Stomach (tissue), 9 donors: ENCODE data around the gene SURF1. TPM values are rescaled to one million over a fixed set of nuclear protein-coding genes. Genes with fewer than 3 reads are reported as not detected.
"Not testable (repeated sequence)": the region's sequence is repeated elsewhere in the genome, so short reads cannot be mapped to it uniquely, and the experiment has no call there.

Source experiments
- DNase-seq, 2 donors: peaks; one replicate each; pipeline versions ENCODE4 v3.0.0 to v3.0.0-alpha.2; 2013 to 2019
- H3K27ac ChIP-seq, 5 donors: fragments of 200-600 bp in 4 of 5; sonication (generic) in 4 of 5; one replicate each; pipeline ENCODE4 v1.5.1; 2013 to 2019; ENCODE audit warnings: mild to moderate bottlenecking in 1 of 5, moderate library complexity in 1 of 5
- H3K27me3 ChIP-seq, 3 donors: fragments of 200-600 bp; sonication (generic); one replicate each; pipeline ENCODE4 v1.5.1; 2017 to 2019; ENCODE audit warnings: mixed run types in 1 of 3
- H3K36me3 ChIP-seq, 4 donors: fragments of 200-600 bp; sonication (generic); 1 replicate in 3 of 4; 2 replicates in 1 of 4; pipeline ENCODE4 v1.5.1; 2016 to 2019
- H3K4me1 ChIP-seq, 4 donors: fragments of 200-600 bp; sonication (generic); one replicate each; pipeline ENCODE4 v1.5.1; 2016 to 2019
- H3K4me3 ChIP-seq, 4 donors: fragments of 200-600 bp; sonication (generic) in 3 of 4; one replicate each; pipeline ENCODE4 v1.5.1; 2016 to 2019; ENCODE audit warnings: mild to moderate bottlenecking in 1 of 4
- H3K9me3 ChIP-seq, 4 donors: fragments of 200-600 bp; sonication (generic); one replicate each; pipeline ENCODE4 v1.5.1; 2016 to 2019
- EP300 ChIP-seq: sonication (generic); formaldehyde crosslinking; IDR thresholded peaks from one replicate; pipeline ENCODE4 v1.6.1; 2017; ENCODE audit warnings: antibody characterized with exemption
- POLR2A ChIP-seq, 4 donors: fragments of 450-650 bp; IDR thresholded peaks; one replicate each; pipeline ENCODE4 v1.6.1; 2016; ENCODE audit warnings: antibody characterized with exemption in 4 of 4, control low read depth in 2 of 4, mild to moderate bottlenecking in 1 of 4, moderate library complexity in 1 of 4
- POLR2AphosphoS5 ChIP-seq, 3 donors: sonication (generic); formaldehyde crosslinking; IDR thresholded peaks; one replicate each; pipeline ENCODE4 v1.6.1; 2016; ENCODE audit warnings: antibody characterized with exemption in 3 of 3
- WGBS, 5 donors: extraction: QIAGEN DNeasy Blood & Tissue Kit in 3 of 5; methylation state at CpG; one replicate each; pipeline versions ENCODE4 v1.1.5 to v1.1.7; 2013 to 2018; 5-methylcytosine and 5-hydroxymethylcytosine counted together
- intact Hi-C: fragments of 100-400 bp; cut with DNase I; formaldehyde crosslinking; loops from one replicate; pipeline ENCODE4 v1.15.1; 2023; ENCODE audit warnings: low total_unique reads
- polyA plus RNA-seq, 3 donors: library from polyadenylated mRNA; stranded (reverse); fragments of 200-250 nt; gene quantifications; one replicate each; pipeline ENCODE4 v1.2.3, GENCODE V29; 2013
- total RNA-seq, 5 donors: library from RNA; depleted of rRNA; stranded (reverse); fragments of >200 nt; gene quantifications; one replicate each; pipeline versions ENCODE4 v1.1.0 to v1.2.3, GENCODE V29; 2014 to 2016
- TF ChIP-seq, protein P1 (sequence below), 7 experiments: fragments of 450-650 bp in 4 of 7; fragments of 200-600 bp in 3 of 7; sonication (generic) in 3 of 7; IDR thresholded peaks; one replicate each; pipeline ENCODE4 v1.5.1; 2016 to 2019; ENCODE audit warnings: antibody characterized with exemption in 7 of 7, control low read depth in 2 of 7, mild to moderate bottlenecking in 1 of 7
- donor health status: healthy with polysubstance abuse.
- donor health status: Bipolar disorder and iron deficiency.
- donor health status: healthy.

The SURF1 gene
- total and polyA plus RNA-seq, 8 donors: 1.7 to 118 (median 45.3) TPM

DNA sequence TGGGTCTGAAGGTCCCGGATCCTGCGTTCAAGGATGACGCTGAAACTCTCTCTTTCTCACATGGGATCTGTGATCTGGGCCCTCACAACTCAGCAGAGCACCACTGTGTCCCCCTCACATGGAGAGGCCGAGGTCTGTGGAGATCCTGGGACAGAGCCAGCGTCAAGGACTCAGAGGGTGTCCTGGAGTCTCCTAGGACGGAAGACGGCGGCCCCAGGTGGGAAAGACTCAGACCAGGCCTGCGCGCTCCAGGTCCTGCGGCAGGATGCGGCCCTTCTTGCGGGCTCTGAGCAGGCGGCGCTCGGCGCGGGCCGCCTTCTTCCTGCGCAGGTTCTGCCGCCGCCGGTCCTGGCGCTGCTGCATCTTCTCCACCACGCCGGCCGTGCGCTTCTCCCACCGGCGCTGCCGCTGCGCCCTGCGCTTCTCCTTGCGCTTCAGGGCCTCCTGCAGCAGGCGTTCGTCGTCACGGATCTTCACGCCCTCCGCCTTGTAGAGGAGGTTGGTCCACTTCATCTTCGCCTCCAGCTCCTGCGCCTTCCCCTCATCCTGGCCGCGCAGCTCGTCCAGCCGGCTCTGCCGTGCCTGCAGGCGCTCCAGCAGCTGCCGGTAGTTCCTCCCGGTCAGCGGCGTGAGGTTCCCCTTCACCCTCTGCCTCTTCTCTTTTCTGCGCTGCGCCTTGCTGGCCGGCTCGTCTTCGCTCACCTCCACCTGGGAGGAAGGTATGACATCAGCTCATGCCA is 24.5 kb downstream of the SURF1 start:
- 94 to 98% (median 96%) methylated on average over 37 to 57 of the region's 57 CpGs for WGBS, 5 donors
- Histone ChIP-seq H3K27ac (no peak overlapping the region), H3K27me3 (no peaks in the 10 kb centered on the region), H3K36me3 (peaks cover 41 to 52% (median 48%) of the 10 kb centered on the region in 4 donors), H3K4me3 (no peak overlapping the region), H3K4me1 (peaks cover 21 to 33% (median 27%) of the 10 kb centered on the region in 4 donors), H3K9me3 (no peaks in the 10 kb centered on the region)
- no peak for DNase-seq
- TF ChIP-seq POLR2A (IDR thresholded peaks at IDR 0.05) (no peak), EP300 (no peak), POLR2AphosphoS5 (IDR thresholded peaks at IDR 0.05) (no peak)
- TF ChIP-seq, protein P1, sequence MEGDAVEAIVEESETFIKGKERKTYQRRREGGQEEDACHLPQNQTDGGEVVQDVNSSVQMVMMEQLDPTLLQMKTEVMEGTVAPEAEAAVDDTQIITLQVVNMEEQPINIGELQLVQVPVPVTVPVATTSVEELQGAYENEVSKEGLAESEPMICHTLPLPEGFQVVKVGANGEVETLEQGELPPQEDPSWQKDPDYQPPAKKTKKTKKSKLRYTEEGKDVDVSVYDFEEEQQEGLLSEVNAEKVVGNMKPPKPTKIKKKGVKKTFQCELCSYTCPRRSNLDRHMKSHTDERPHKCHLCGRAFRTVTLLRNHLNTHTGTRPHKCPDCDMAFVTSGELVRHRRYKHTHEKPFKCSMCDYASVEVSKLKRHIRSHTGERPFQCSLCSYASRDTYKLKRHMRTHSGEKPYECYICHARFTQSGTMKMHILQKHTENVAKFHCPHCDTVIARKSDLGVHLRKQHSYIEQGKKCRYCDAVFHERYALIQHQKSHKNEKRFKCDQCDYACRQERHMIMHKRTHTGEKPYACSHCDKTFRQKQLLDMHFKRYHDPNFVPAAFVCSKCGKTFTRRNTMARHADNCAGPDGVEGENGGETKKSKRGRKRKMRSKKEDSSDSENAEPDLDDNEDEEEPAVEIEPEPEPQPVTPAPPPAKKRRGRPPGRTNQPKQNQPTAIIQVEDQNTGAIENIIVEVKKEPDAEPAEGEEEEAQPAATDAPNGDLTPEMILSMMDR (IDR thresholded peaks at IDR 0.05): no peak
- intact Hi-C loops: no loop called here

DNA sequence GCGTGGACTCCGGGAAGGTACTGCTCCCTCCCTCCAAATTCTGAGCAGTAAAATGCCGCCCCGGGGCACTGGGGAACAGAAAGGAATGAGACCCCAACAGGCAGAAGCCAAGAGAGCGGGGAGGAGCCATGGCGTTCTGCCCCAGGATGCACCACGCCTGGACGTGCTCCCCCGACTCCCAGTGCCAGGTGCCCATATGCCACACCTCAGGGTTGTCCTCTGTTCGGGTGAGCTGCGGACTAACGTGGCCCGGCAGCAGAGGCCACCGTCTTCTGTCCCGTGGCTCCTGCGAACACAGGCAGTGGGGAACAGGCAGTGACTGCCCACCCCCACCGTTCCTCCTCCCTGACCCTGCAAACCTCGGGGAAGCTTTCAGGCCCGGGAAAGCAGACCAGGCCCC is 25.1 kb downstream of the SURF1 start:
- Histone ChIP-seq H3K4me3 (no peak overlapping the region), H3K4me1 (peaks cover 17 to 27% (median 21%) of the 10 kb centered on the region in 4 donors), H3K9me3 (no peaks in the 10 kb centered on the region), H3K27me3 (no peaks in the 10 kb centered on the region), H3K27ac (no peak overlapping the region), H3K36me3 (peaks cover 41 to 52% (median 48%) of the 10 kb centered on the region in 4 donors)
- TF ChIP-seq EP300 (no peak), POLR2AphosphoS5 (IDR thresholded peaks at IDR 0.05) (no peak), POLR2A (IDR thresholded peaks at IDR 0.05) (no peak)
- TF ChIP-seq, protein P1 (IDR thresholded peaks at IDR 0.05): no peak
- DNase-seq: no peak
- 83 to 85% (median 84%) methylated on average over 18 to 19 of the region's 19 CpGs for WGBS, 5 donors
- intact Hi-C loops: no loop called here

DNA sequence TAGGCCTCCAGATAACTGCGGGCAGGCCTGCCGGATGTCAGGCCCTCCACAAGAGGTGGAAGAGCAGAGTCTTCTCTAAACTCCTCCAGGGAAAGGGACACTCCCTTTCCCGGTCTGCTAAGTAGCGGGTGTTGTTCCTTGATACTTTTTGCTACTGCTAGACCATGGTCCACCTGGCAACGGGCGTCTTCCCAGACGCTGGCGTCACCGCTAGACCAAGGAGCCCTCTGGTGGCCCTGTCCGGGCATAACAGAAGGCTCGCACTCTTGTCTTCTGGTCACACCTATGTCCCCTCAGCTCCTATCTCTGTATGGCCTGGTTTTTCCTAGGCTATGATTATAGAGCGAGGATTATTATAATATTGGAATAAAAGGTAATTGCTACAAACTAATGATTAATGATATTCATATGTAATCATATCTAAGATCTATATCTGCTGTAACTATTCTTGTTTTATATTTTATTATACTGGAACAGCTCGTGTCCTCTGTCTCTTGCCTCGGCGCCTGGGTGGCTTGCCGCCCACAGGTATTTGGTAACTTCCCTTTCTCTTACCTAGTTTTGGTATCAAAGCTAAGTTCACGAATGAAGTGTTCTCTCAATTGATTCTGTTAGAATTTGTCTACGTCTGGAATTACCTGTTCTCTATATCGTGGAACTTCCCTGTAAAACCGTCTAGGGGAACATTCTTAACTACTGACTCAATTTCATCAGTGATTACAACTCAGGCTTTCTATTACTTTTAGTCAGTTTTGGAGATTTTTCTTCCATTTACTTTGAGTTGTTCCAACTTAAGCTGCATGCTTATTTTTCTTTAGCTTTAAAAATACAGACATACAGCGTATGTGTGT is 26.8 kb downstream of the SURF1 start:
- not testable (repeated sequence) for H3K27me3 ChIP-seq
- intact Hi-C loops: loop anchor here (5.0 kb wide), 1 partner anchor 142 kb away; no protein-coding TSS in a partner anchor
- 55 to 64% (median 60%) methylated on average over 21 of the region's 21 CpGs for WGBS, 5 donors

More for the DNA sequence above, 26.8 kb downstream of the SURF1 start:
- TF ChIP-seq, protein P1 (IDR thresholded peaks at IDR 0.05): peak in 5 of 7 experiments; percentile 44 to 69 (median 57)
- TF ChIP-seq POLR2AphosphoS5 (IDR thresholded peaks at IDR 0.05): peak in 1 of 3 donors; percentile 29
- H3K36me3 ChIP-seq: peaks cover 40 to 50% (median 48%) of the 10 kb centered on the region in 4 donors
- not testable (repeated sequence) for H3K4me3 ChIP-seq, H3K27ac ChIP-seq, H3K9me3 ChIP-seq
- peak in 1 of 2 donors; percentile 61 for DNase-seq
- H3K4me1 ChIP-seq: peaks cover 8 to 12% (median 11%) of the 10 kb centered on the region in 4 donors
